ENCODE data around the gene RIOK3. TPM values are rescaled to one million over a fixed set of nuclear protein-coding genes. Genes with fewer than 3 reads are reported as not detected.
"Not testable (repeated sequence)": the region's sequence is repeated elsewhere in the genome, so short reads cannot be mapped to it uniquely, and the experiment has no call there.

RIOK3 gene
- total RNA-seq, 1 experiment from 2014 or later = 41.4 TPM

DNA sequence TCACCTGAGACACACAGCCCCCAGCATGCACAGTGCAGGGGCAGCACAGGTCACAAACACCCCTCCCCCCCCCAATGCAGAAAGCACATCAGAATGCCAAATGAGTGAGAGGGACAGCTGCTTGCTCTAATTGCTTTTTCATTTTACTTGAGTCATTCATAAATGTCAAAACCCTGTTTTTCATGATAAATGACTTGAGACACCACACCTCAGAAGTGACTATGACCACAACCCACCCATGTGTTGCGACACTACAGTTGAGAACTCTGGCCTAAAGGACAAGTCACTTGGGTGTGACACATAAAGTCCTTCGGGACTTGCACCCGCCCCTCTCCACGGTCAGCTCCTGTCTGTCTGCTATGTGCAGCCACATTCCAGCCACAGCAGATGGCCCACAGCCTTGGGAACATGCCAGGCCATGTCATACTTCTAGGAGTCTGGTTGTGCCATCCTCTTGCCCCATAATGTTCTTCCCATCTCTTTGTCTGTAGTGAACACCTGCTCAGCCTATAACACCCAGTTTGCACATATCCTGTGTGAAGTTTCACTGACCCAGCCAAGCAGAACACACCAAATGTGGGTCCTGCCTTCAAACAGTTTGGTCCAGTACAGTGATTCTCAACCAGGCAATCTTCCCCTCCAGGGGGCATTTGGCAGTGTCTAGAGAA, 30.2 kb upstream of the RIOK3 start:
- intact Hi-C loops (cut with micrococcal nuclease) = loop anchor here (2.0 kb wide), 1 partner anchor 30 kb away; the partner anchor contains the start of gene RIOK3
- Histone ChIP-seq H3K4me3 (ENCODE audit: low read length) (no peak overlapping the region), H3K9me3 (ENCODE audit: low read length) (no peaks in the 10 kb centered on the region), H2AFZ (ENCODE audit: low read length) (no peak overlapping the region), H3K4me2 (ENCODE audit: low read length) (peak overlapping the region; percentile 24), H3K4me1 (ENCODE audit: insufficient read depth, low read length) (peaks cover 15% of the 10 kb centered on the region), H3K36me3 (ENCODE audit: low read depth, low read length) (no peaks in the 10 kb centered on the region), H3F3A (ENCODE audit: low read length, unreplicated experiment) (no peaks in the 10 kb centered on the region), H3K27me3 (ENCODE audit: low read length) (no peaks in the 10 kb centered on the region), H3K9me2 (replicated peaks; ENCODE audit: low read length) (no peaks in the 10 kb centered on the region), H3K27ac (ENCODE audit: low read length) (peak overlapping the region; percentile 36), H3K9ac (ENCODE audit: low read length) (no peak overlapping the region), H3K79me2 (ENCODE audit: low read length) (no peaks in the 10 kb centered on the region), H4K20me1 (ENCODE audit: low read length) (no peaks in the 10 kb centered on the region)
- ChIA-PET POLR2A (ENCODE audit: unreplicated experiment) (interaction anchor here (0.6 kb wide), 2 partner anchors 79 to 128 kb away, joined by 3 read pairs; no protein-coding TSS in a partner anchor), CTCF (interaction anchor here (0.6 kb wide), 1 partner anchor 10 kb away, joined by 3 read pairs; no protein-coding TSS in a partner anchor)
- BruUV-seq (replicated peaks) = no TSS peak
- DNase-seq (peak; percentile 91), ATAC-seq (peak; percentile 87)
- no peak for TF ChIP-seq EZH2 (IDR thresholded peaks at IDR 0.05; ENCODE audit: low read length, unreplicated experiment)
- TF ChIP-seq, protein P1, sequence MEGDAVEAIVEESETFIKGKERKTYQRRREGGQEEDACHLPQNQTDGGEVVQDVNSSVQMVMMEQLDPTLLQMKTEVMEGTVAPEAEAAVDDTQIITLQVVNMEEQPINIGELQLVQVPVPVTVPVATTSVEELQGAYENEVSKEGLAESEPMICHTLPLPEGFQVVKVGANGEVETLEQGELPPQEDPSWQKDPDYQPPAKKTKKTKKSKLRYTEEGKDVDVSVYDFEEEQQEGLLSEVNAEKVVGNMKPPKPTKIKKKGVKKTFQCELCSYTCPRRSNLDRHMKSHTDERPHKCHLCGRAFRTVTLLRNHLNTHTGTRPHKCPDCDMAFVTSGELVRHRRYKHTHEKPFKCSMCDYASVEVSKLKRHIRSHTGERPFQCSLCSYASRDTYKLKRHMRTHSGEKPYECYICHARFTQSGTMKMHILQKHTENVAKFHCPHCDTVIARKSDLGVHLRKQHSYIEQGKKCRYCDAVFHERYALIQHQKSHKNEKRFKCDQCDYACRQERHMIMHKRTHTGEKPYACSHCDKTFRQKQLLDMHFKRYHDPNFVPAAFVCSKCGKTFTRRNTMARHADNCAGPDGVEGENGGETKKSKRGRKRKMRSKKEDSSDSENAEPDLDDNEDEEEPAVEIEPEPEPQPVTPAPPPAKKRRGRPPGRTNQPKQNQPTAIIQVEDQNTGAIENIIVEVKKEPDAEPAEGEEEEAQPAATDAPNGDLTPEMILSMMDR (conservative IDR thresholded peaks at IDR 0.05; ENCODE audit: low read depth, low read length) = no peak

DNA sequence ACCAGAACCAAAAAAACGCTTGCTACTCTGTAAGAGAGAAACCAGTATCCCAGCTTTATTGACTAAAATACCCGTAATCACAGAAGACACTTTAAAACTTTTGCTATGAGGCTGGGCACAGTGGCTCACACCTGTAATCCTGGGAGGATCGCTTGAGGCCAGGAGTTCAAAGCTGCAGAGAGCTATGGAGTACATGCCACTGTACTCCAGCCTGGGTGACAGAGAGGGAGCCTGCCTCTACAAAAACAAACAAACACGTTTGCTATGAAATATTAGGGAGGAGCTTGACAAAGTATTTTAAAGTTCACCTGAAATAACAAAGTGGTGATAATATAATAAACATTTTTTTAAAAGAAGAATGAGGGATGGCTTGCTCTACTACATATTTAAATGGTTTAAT, 28.5 kb upstream of the RIOK3 start:
- DNase-seq (no peak), ATAC-seq (peak; percentile 39; the same call in 1 of the 2 replicates)
- intact Hi-C loops (cut with micrococcal nuclease) = no loop called here
- ChIA-PET POLR2A (ENCODE audit: unreplicated experiment) (no interaction called here), CTCF (no interaction called here)
- BruUV-seq (replicated peaks) = no TSS peak
- TF ChIP-seq, protein P1 (conservative IDR thresholded peaks at IDR 0.05; ENCODE audit: low read depth, low read length) = no peak
- TF ChIP-seq EZH2phosphoT487 (IDR thresholded peaks at IDR 0.05; ENCODE audit: borderline replicate concordance, low read length) (no peak), EZH2 (IDR thresholded peaks at IDR 0.05; ENCODE audit: low read length, unreplicated experiment) (no peak)
- no peak overlapping the region for H2AFZ ChIP-seq (ENCODE audit: low read length)
- no peaks in the 10 kb centered on the region for H3K79me2 ChIP-seq (ENCODE audit: low read length)
- peaks cover 4% of the 10 kb centered on the region; the same call in 1 of the 2 replicates for H3K36me3 ChIP-seq (ENCODE audit: low read depth, low read length)
- no peak overlapping the region for H3K27ac ChIP-seq (ENCODE audit: low read length)
- no peaks in the 10 kb centered on the region for H3K9me2 ChIP-seq (replicated peaks; ENCODE audit: low read length)
- no peak overlapping the region for H3K4me2 ChIP-seq (ENCODE audit: low read length)
- no peak overlapping the region for H3K4me3 ChIP-seq (ENCODE audit: low read length)
- H3K4me1 ChIP-seq (ENCODE audit: insufficient read depth, low read length) = peaks cover 15% of the 10 kb centered on the region
- no peak overlapping the region for H3K9ac ChIP-seq (ENCODE audit: low read length)
- H3K27me3 ChIP-seq (ENCODE audit: low read length) = no peaks in the 10 kb centered on the region
- no peaks in the 10 kb centered on the region for H4K20me1 ChIP-seq (ENCODE audit: low read length)
- H3K9me3 ChIP-seq (ENCODE audit: low read length) = no peaks in the 10 kb centered on the region
- no peaks in the 10 kb centered on the region for H3F3A ChIP-seq (ENCODE audit: low read length, unreplicated experiment)

DNA sequence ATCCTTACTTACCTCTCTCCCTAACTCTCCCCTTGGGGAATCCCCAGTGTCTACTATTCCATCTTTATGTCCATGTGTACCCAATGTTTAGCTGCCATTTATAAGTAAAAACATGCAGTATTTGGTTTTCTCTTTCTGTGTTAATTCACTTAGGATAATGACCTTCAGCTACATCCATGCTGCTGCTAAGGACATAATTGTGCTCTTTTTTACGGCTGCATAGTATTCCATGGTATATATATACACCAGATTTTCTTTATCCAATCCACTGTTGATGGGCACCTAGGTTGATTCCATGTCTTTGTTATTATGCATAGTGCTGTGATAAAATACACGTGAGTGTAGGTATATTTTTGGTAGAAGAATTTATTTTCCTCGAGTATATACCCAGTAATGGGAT, 24.3 kb upstream of the RIOK3 start:
- Histone ChIP-seq H3K36me3 (ENCODE audit: low read depth, low read length) (peaks cover 4% of the 10 kb centered on the region; the same call in 1 of the 2 replicates), H3K4me1 (ENCODE audit: insufficient read depth, low read length) (no peaks in the 10 kb centered on the region), H3F3A (ENCODE audit: low read length, unreplicated experiment) (no peaks in the 10 kb centered on the region), H3K79me2 (ENCODE audit: low read length) (no peaks in the 10 kb centered on the region), H3K4me3 (ENCODE audit: low read length) (no peak overlapping the region), H2AFZ (ENCODE audit: low read length) (no peak overlapping the region), H4K20me1 (ENCODE audit: low read length) (no peaks in the 10 kb centered on the region), H3K4me2 (ENCODE audit: low read length) (no peak overlapping the region), H3K9me2 (replicated peaks; ENCODE audit: low read length) (no peaks in the 10 kb centered on the region), H3K9me3 (ENCODE audit: low read length) (no peaks in the 10 kb centered on the region), H3K9ac (ENCODE audit: low read length) (no peak overlapping the region), H3K27ac (ENCODE audit: low read length) (no peak overlapping the region), H3K27me3 (ENCODE audit: low read length) (no peaks in the 10 kb centered on the region)
- POLR2A ChIA-PET (ENCODE audit: unreplicated experiment) = no interaction called here
- DNase-seq (no peak), ATAC-seq (no peak)
- CTCF ChIA-PET = no interaction called here
- intact Hi-C loops (cut with micrococcal nuclease) = no loop called here
- TF ChIP-seq EZH2 (IDR thresholded peaks at IDR 0.05; ENCODE audit: low read length, unreplicated experiment) = no peak
- TF ChIP-seq, protein P1 (conservative IDR thresholded peaks at IDR 0.05; ENCODE audit: low read depth, low read length) = no peak
- no peak for TF ChIP-seq EZH2phosphoT487 (IDR thresholded peaks at IDR 0.05; ENCODE audit: borderline replicate concordance, low read length)
- BruUV-seq (replicated peaks) = no TSS peak

DNA sequence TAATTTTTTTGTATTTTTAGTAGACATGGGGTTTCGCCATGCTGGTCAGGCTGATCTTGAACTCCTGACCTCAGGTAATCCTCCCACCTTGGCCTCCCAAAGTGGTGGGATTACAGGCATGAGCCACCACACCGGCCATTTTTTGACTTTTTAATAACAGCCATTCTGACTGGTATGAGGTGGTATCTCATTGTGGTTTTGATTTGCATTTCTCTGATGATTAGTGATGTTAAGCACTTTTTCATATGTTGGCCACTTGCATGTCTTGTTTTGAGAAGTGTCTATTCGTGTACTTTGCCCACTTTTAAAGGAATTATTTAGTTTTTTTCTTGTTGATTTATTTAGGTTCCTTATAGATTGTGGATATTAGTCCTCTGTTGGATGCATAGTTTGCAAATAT, 23.5 kb upstream of the RIOK3 start:
- CTCF ChIA-PET; intact Hi-C loops (cut with micrococcal nuclease); H2AFZ ChIP-seq (ENCODE audit: low read length); H3K9me3 ChIP-seq (ENCODE audit: low read length); H3K4me1 ChIP-seq (ENCODE audit: insufficient read depth, low read length); H3K27me3 ChIP-seq (ENCODE audit: low read length); H3K27ac ChIP-seq (ENCODE audit: low read length); ATAC-seq; H3K9me2 ChIP-seq (replicated peaks; ENCODE audit: low read length); H3K79me2 ChIP-seq (ENCODE audit: low read length); POLR2A ChIA-PET (ENCODE audit: unreplicated experiment); H3K9ac ChIP-seq (ENCODE audit: low read length); H3K36me3 ChIP-seq (ENCODE audit: low read depth, low read length); H4K20me1 ChIP-seq (ENCODE audit: low read length); DNase-seq; BruUV-seq (replicated peaks); H3K4me3 ChIP-seq (ENCODE audit: low read length); H3F3A ChIP-seq (ENCODE audit: low read length, unreplicated experiment); H3K4me2 ChIP-seq (ENCODE audit: low read length): not testable (repeated sequence)
